Measurements from ENCODE around the gene NPDC1.

Gene NPDC1, protein sequence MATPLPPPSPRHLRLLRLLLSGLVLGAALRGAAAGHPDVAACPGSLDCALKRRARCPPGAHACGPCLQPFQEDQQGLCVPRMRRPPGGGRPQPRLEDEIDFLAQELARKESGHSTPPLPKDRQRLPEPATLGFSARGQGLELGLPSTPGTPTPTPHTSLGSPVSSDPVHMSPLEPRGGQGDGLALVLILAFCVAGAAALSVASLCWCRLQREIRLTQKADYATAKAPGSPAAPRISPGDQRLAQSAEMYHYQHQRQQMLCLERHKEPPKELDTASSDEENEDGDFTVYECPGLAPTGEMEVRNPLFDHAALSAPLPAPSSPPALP

DNA sequence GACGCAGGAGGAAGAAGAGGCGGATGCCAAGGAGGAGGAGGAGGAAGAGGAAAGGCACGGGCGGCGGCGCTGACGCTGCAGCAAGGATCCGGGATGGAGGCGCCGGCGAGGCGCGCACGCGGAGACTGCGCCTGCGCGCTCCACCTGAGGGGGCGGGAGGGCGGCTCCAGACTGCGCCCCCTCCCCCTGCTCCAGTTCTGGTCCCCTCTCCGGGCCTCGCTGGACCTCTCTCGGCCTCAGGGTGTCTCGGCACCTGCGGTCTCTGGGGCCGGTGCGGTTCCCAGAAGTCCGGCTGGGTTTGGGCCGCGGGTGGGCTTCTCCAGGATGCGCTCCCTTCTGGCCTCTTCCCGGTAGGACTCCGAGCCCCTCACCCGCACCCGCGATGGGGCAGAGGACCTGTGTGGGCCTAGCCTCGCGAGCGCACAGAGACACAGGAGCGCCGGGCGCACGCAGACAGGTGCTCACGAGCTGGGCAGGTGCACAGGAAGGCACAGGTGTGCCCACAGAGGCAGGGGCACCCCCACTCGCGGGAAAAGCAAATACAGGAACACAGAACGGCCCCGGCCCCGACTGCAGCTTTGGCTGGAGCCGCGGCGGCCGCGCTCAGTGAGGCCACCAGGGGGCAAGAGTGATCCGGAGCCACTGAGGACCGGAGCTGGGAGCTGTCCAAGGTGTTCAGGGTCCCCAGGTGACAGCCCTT lies at the start of gene NPDC1:
Gene NPDC1, minus strand, starts transcription at position 90 of the 700 bp plus-strand sequence. CDS start 188 bp downstream, outside the sequence.
- DNase-seq (ENCODE audit: low read depth in 2 of 2): peak; percentile 57 to 70

- DNase-seq (ENCODE audit: low read depth in 2 of 2): no peak
Measured at GRCh38 chr9:137089232-137089947, 43.4 kb upstream of the NPDC1 start.

GRCh38 chr9:137088121-137088520 lies 42.1 kb upstream of the NPDC1 start:
- no peak for DNase-seq (ENCODE audit: low read depth in 2 of 2)

DNA sequence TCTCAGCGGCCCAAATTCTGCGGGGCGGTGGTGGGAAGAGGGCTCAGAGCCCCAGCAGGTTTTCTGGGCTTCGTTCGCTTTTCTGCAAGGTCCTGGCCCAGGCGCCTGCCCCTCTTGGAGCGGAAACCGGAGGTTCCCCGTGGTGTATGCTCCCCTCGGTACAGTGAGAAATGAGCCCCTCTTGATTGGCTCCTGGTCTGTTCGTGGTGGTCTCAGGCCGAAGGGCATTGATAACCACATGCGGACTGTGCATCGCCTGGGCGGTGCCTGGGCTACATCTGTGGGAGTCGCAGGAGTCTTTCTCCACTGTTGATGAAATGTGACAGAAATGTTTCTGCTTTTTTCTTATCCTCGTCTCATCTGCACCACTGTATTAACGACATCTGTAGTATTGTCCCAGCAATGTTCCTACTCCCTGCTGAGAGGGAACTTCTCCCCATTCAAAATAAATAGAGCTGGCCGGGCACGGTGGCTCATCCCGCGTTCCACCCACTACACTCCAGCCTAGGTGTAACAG lies 41.5 kb upstream of the NPDC1 start:
- DNase-seq (ENCODE audit: low read depth in 2 of 2): no peak

DNA sequence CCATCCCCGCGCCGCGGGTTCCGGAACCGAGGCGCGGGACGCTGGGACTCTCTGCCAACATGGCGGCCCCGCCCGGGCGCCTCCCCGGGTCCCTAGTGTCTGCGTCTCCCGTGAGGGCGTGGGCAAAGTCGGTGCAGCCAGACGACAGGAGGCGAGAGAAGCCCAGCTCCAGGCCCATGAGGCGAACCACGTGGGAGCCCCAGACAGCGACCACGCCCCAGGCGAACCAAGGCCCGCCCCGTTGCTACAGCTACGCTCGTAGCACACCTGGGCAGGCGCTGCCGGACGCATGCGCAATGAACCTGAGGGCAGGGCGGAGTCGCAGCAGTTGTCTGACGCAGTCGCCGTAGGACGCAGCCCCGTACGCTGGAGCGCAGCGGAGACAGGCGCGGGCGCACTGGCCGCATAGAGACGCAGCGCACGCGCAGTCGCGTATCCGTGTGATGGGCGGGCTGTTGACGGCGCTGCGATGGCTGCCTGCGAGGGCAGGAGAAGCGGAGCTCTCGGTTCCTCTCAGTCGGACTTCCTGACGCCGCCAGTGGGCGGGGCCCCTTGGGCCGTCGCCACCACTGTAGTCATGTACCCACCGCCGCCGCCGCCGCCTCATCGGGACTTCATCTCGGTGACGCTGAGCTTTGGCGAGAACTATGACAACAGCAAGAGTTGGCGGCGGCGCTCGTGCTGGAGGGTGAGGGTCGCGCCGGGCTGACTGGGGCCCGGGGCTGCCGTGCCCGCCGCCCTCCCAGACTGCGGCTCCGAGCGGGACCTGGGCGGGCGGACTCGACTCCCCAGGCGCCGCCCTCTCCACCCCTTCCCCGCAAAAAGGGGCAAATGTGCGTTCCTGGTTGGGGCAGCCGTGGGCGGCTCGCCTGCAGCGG lies 40.8 kb upstream of the NPDC1 start, which contains the start of gene MAN1B1:
Gene MAN1B1, plus strand, starts transcription at position 455 of the 878 bp plus-strand sequence. Its CDS starts 15 bp downstream, at position 470.
- peak; percentile 98 to 100 for DNase-seq (ENCODE audit: low read depth in 2 of 2)

- DNase-seq (ENCODE audit: low read depth in 2 of 2): no peak
Measured at GRCh38 chr9:137085920-137086530, 40.0 kb upstream of the NPDC1 start.

DNA sequence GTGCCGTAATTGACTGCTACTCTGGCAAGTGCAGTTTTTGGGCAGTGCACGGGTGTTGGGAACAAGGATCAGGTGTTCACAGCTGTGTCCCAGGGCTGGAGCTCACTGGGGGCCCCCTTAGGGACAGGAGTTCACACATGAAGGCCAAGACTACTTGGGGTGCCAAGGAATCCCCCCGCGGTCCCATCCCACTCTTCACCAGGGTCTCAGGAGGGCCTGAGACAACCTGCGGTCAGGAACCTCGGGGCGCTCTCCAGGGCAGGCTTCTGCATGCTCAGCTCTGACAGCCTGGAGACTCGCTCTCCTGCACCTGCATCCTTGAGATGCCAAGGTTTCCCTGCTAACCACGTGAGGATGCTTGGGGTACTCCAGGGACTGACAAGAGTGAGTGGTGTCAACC lies 38.5 kb upstream of the NPDC1 start:
- no peak for DNase-seq (ENCODE audit: low read depth in 2 of 2)

DNA sequence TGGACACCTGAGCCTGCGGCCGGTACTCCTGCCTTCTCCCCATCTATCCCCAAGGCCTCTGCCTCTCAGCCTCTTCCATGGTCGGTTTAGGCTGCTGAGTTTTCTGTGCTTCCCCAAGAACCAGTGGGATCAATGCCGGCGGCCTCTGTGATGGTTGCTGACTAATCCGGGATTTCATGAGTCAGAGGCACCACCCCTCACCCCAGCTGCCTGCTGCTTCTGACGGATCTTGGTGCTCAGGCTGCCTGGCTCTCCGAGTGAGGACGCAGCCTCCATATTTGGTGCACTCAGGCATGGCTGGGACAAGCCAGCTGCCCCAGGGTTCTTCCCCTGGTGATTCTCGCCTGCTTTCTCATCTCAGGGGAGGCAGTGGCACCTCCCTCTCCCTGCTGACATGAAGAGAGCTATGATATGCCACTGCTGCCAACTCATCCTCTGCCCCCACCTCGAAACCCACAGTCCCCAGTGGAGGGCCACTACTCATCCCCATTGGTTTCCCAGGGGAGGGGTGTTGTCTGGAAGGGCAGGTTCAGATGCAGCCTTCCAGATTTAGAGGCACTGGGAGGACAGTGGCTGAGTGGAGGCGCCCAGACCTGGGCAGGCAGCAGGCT lies 37.5 kb upstream of the NPDC1 start:
- no peak for DNase-seq (ENCODE audit: low read depth in 2 of 2)

GRCh38 chr9:137082925-137083290 lies 36.9 kb upstream of the NPDC1 start:
- DNase-seq (ENCODE audit: low read depth in 2 of 2): no peak

- DNase-seq (ENCODE audit: low read depth in 2 of 2): no peak
Measured at GRCh38 chr9:137082222-137082924, 36.4 kb upstream of the NPDC1 start.

DNA sequence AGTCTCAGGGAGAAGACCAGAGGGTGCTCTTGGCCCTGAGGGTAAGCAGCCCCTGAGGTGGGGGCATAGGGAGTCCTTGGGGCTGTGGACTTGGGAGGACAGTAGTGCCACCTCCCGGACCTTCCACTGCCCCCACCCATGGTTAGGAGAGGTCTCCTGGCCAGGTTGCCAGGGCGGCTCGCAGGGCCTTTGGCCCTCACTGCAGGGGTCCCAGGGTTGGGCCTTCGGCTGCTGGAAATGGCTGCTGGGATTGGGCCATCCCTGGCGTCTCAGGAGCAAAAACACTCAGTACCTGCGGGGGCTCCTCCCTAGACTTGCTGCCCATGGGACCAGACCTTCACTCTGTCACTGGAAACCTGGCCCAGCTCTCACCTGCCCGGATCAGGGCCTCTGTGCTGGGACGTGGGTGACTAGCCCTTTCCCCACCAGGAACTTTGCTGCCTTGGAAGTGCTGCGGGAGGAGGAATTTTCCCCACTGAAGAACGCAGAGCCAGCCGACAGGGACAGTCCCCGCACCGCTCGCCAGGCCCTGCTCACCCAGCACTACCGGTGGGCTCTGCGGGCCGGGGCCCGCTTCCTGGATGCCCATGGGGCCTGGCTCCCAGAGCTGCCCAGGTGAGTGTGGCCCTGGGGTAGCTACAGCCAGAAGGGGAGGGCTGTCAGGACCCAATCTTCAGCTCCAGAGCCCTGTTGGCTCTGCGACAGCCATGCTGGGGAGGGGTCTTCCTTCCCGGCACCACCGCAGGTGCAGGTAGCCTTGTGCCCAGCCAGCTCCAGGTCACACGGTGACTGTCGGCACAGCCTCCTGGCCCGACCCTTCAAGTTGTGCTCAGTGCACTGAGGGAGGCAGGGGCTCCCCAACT lies 34.5 kb upstream of the NPDC1 start:
- DNase-seq (ENCODE audit: low read depth in 2 of 2): no peak

GRCh38 chr9:137079401-137079787 lies 33.4 kb upstream of the NPDC1 start:
- DNase-seq (ENCODE audit: low read depth in 2 of 2): no peak

DNA sequence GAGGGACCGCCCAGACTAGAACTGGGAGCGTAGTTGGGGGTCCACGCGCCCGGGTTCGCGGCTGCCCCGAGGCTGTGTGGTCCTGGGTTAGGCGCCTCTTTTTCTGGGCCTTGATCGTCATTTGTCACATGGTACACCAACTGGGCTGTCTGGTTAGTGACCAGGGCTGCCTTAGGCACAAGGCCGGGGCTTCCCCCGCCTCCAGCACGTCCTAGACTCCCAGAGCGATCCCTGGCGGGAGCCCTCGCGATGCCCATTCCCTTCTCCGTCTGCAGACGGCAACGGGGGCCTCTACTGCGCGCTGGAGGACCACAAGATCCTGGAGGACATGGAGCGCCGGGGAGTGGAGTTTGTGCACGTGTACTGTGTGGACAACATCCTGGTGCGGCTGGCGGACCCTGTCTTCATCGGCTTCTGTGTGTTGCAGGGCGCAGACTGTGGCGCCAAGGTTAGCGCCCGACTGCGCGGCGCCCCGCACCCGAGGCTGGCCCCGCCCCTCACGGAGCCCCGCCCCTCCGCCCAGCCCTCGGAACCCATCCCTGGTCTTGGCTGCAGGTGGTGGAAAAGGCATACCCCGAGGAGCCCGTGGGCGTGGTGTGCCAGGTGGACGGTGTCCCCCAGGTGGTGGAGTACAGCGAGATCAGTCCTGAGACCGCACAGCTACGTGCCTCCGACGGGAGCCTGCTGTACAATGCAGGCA lies 32.9 kb upstream of the NPDC1 start:
- no peak for DNase-seq (ENCODE audit: low read depth in 2 of 2)

GRCh38 chr9:137077758-137078693 lies 32.0 kb upstream of the NPDC1 start:
- no peak for DNase-seq (ENCODE audit: low read depth in 2 of 2)

DNA sequence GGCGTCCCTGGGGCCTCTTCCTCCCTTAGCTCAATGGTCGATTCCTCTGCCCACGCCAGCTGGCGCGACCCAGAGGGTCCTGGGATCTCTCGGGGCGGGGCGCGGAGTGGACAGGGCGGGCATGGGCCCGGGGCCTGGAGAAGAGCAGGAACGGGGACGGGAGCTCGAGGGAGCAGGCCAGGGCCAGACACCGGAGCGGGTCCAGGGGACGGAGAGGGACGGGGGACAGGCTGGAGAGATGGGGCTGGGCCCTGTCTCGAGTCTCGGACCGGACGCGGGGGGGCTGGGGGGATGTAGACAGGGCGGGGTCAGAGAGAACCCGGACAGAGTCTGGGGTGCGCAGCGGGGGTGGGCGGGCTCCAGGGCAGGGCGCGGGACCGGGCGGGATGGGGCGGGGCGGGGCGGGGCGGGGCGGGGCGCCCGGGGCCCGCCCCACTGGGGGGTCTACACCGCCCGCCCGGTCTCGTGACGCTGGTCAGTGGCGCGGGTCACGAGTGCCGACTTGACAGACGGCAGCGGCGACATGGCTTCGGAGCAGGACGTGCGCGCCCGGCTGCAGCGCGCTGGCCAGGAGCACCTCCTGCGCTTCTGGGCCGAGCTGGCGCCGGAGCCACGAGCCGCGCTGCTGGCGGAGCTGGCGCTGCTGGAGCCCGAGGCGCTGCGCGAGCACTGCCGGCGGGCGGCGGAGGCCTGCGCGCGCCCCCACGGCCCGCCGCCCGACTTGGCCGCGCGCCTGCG lies 31.2 kb upstream of the NPDC1 start, which contains the start of gene UAP1L1:
Gene UAP1L1, plus strand, starts transcription at position 508 of the 738 bp plus-strand sequence. Its CDS starts 16 bp downstream, at position 524.
- no peak for DNase-seq (ENCODE audit: low read depth in 2 of 2)

- DNase-seq (ENCODE audit: low read depth in 2 of 2): no peak
Measured at GRCh38 chr9:137076636-137077009, 30.6 kb upstream of the NPDC1 start.
